HEK293 (cell line): ENCODE measurements around the gene C6orf47.

Source experiments
- CTCF ChIA-PET: fragments of 350-600 bp; formaldehyde crosslinking; extraction: SDS; loops from one replicate; lab custom pipeline; 2021; ENCODE audit warnings: antibody characterized with exemption; lab: Yijun Ruan, JAX
- POLR2A ChIA-PET: fragments of 300-600 bp; formaldehyde crosslinking; extraction: SDS; loops from one replicate; lab custom pipeline; 2020; ENCODE audit warnings: antibody characterized with exemption, inconsistent platforms; lab: Yijun Ruan, JAX
- H3K27ac ChIP-seq: fragments of 200-500 bp; sonication (Bioruptor generic); 2 replicates; pipeline ENCODE4 v1.5.1; 2014; ENCODE audit warnings: low read depth, low read length, control low read depth, inconsistent platforms; ENCODE audit errors: extremely low read depth
- H3K36me3 ChIP-seq, 2 experiments: fragments of 200-500 bp in 1 of 2; sonication (Bioruptor generic) in 1 of 2; 1 replicate in 1 of 2; 2 replicates in 1 of 2; pipeline ENCODE4 v1.5.1; 2014 to 2017; ENCODE audit warnings: inconsistent platforms in 2 of 2, low read length in 2 of 2; ENCODE audit not compliant: control insufficient read depth in 2 of 2, insufficient read depth in 1 of 2
- H3K4me1 ChIP-seq: fragments of 200-500 bp; sonication (Bioruptor generic); 2 replicates; pipeline ENCODE4 v1.5.1; 2014; ENCODE audit warnings: mild to moderate bottlenecking, low read length, inconsistent platforms; ENCODE audit not compliant: control insufficient read depth, insufficient read depth
- H3K4me3 ChIP-seq: 2 replicates; pipeline ENCODE4 v1.5.1; 2011; ENCODE audit warnings: low read depth, mild to moderate bottlenecking, control low read depth, low read length, moderate library complexity
- H3K9me3 ChIP-seq: fragments of 200-500 bp; sonication (Bioruptor generic); 2 replicates; pipeline ENCODE4 v1.5.1; 2014; ENCODE audit warnings: low read depth, low read length, inconsistent platforms; ENCODE audit not compliant: control insufficient read depth, insufficient read depth
- GLI4 ChIP-seq: fragments of 450-650 bp; formaldehyde crosslinking; IDR thresholded peaks from 2 replicates; pipeline ENCODE4 v1.5.1; 2016; ENCODE audit warnings: missing biosample characterization, missing genetic modification characterization
- GLIS1 ChIP-seq: fragments of 450-650 bp; formaldehyde crosslinking; IDR thresholded peaks from 2 replicates; pipeline ENCODE4 v1.5.1; 2016; ENCODE audit warnings: missing biosample characterization, missing genetic modification characterization
- INSM2 ChIP-seq: fragments of 450-650 bp; formaldehyde crosslinking; IDR thresholded peaks from 2 replicates; pipeline ENCODE4 v1.5.1; 2016; ENCODE audit warnings: missing biosample characterization, missing genetic modification characterization
- OSR2 ChIP-seq: fragments of 450-650 bp; formaldehyde crosslinking; IDR thresholded peaks from 2 replicates; pipeline ENCODE4 v1.5.1; 2016; ENCODE audit warnings: missing biosample characterization, missing genetic modification characterization
- OVOL3 ChIP-seq: fragments of 450-650 bp; formaldehyde crosslinking; IDR thresholded peaks from 2 replicates; pipeline ENCODE4 v1.5.1; 2016; ENCODE audit warnings: missing biosample characterization, missing genetic modification characterization
- ZBTB1 ChIP-seq: fragments of 450-650 bp; formaldehyde crosslinking; IDR thresholded peaks from 2 replicates; pipeline ENCODE4 v1.5.1; 2016; ENCODE audit warnings: missing biosample characterization, missing genetic modification characterization
- ZBTB17 ChIP-seq: fragments of 450-650 bp; formaldehyde crosslinking; IDR thresholded peaks from 2 replicates; pipeline ENCODE4 v1.5.1; 2016; ENCODE audit warnings: missing biosample characterization, missing genetic modification characterization
- ZBTB7A ChIP-seq: fragments of 450-650 bp; formaldehyde crosslinking; IDR thresholded peaks from 2 replicates; pipeline ENCODE4 v1.5.1; 2016; ENCODE audit warnings: low read depth, missing biosample characterization, missing genetic modification characterization
- ZBTB8A ChIP-seq: fragments of 450-650 bp; formaldehyde crosslinking; IDR thresholded peaks from 2 replicates; pipeline ENCODE4 v1.5.1; 2016; ENCODE audit warnings: missing biosample characterization, missing genetic modification characterization
- ZNF155 ChIP-seq: fragments of 450-650 bp; formaldehyde crosslinking; IDR thresholded peaks from 2 replicates; pipeline ENCODE4 v1.5.1; 2016; ENCODE audit warnings: missing biosample characterization, missing genetic modification characterization
- ZNF18 ChIP-seq: fragments of 450-650 bp; formaldehyde crosslinking; IDR thresholded peaks from 2 replicates; pipeline ENCODE4 v1.5.1; 2016; ENCODE audit warnings: missing biosample characterization, missing genetic modification characterization
- ZNF211 ChIP-seq: fragments of 450-650 bp; formaldehyde crosslinking; IDR thresholded peaks from 2 replicates; pipeline ENCODE4 v1.5.1; 2016; ENCODE audit warnings: low read depth, missing biosample characterization, missing genetic modification characterization
- ZNF302 ChIP-seq: fragments of 450-650 bp; formaldehyde crosslinking; IDR thresholded peaks from 2 replicates; pipeline ENCODE4 v1.5.1; 2016; ENCODE audit warnings: missing biosample characterization, missing genetic modification characterization, low read depth
- ZNF335 ChIP-seq: fragments of 450-650 bp; formaldehyde crosslinking; conservative IDR thresholded peaks from 2 replicates; pipeline ENCODE4 v1.5.1; 2016; ENCODE audit warnings: missing biosample characterization, missing genetic modification characterization
- ZNF362 ChIP-seq: fragments of 450-650 bp; formaldehyde crosslinking; IDR thresholded peaks from 2 replicates; pipeline ENCODE4 v1.5.1; 2016; ENCODE audit warnings: missing biosample characterization, missing genetic modification characterization
- ZNF501 ChIP-seq: fragments of 450-650 bp; formaldehyde crosslinking; IDR thresholded peaks from 2 replicates; pipeline ENCODE4 v1.5.1; 2016; ENCODE audit warnings: missing biosample characterization, missing genetic modification characterization
- ZNF514 ChIP-seq: fragments of 450-650 bp; formaldehyde crosslinking; IDR thresholded peaks from 2 replicates; pipeline ENCODE4 v1.5.1; 2016; ENCODE audit warnings: missing biosample characterization, missing genetic modification characterization
- ZNF623 ChIP-seq: fragments of 450-650 bp; formaldehyde crosslinking; IDR thresholded peaks from 2 replicates; pipeline ENCODE4 v1.5.1; 2016; ENCODE audit warnings: missing biosample characterization, missing genetic modification characterization
- ZNF677 ChIP-seq: fragments of 450-650 bp; IDR thresholded peaks from 2 replicates; pipeline ENCODE4 v1.5.0; 2018; ENCODE audit warnings: missing biosample characterization, mild to moderate bottlenecking, missing genetic modification characterization, moderate library complexity
- ZNF768 ChIP-seq: fragments of 450-650 bp; formaldehyde crosslinking; IDR thresholded peaks from 2 replicates; pipeline ENCODE4 v1.5.1; 2018; ENCODE audit warnings: missing biosample characterization, mild to moderate bottlenecking, missing genetic modification characterization
- ZSCAN16 ChIP-seq: fragments of 450-650 bp; formaldehyde crosslinking; IDR thresholded peaks from 2 replicates; pipeline ENCODE4 v1.5.1; 2016; ENCODE audit warnings: missing biosample characterization, missing genetic modification characterization
- ZSCAN5A ChIP-seq: fragments of 450-650 bp; formaldehyde crosslinking; IDR thresholded peaks from 2 replicates; pipeline ENCODE4 v1.5.1; 2016; ENCODE audit warnings: missing biosample characterization, missing genetic modification characterization

Gene C6orf47

GRCh38 chr6:31706599-31706998, 46.0 kb upstream of the C6orf47 start, which contains the start of gene LY6G6F:
Gene LY6G6F, plus strand, starts transcription at chr6:31706866. Its CDS starts 41 bp downstream, at chr6:31706907.
- no peaks in the 10 kb centered on the region for H3K9me3 ChIP-seq
- CTCF ChIA-PET = interaction anchor here (0.7 to 1.2 kb wide), 2 partner anchors 63 to 246 kb away, joined by 3 to 4 read pairs; no protein-coding TSS in a partner anchor
- H3K4me3 ChIP-seq = no peak within 1 kb of the TSS
- H3K4me1 ChIP-seq = no peaks in the 10 kb centered on the region
- no peak within 1 kb of the TSS for H3K27ac ChIP-seq
- no peaks in the 10 kb centered on the region for H3K36me3 ChIP-seq
- POLR2A ChIA-PET = interaction anchor here (0.6 to 1.6 kb wide), 5 partner anchors 22 to 121 kb away, joined by 3 to 6 read pairs (median 5); partner anchors contain the start of genes CLIC1, DDAH2 and HSPA1B
- TF ChIP-seq ZNF302 (tag by site-specific recombination) = no peak
- TF ChIP-seq GLI4 (tag by site-specific recombination) = no peak
- TF ChIP-seq ZNF335 = no peak

- H3K36me3 ChIP-seq = peaks cover 0 to 1% of the 10 kb centered on the region in 2 experiments; a peak in 1 of 3 replicates
- no peak overlapping the region for H3K27ac ChIP-seq
- no peak overlapping the region for H3K4me3 ChIP-seq
- no peaks in the 10 kb centered on the region for H3K9me3 ChIP-seq
- POLR2A ChIA-PET = interaction anchor here (0.6 to 1.6 kb wide), 5 partner anchors 21 to 121 kb away, joined by 3 to 6 read pairs (median 4); partner anchors contain the start of genes CLIC1 and HSPA1B
- CTCF ChIA-PET = interaction anchor here (0.7 to 1.2 kb wide), 2 partner anchors 64 to 246 kb away, joined by 3 to 4 read pairs; no protein-coding TSS in a partner anchor
- no peaks in the 10 kb centered on the region for H3K4me1 ChIP-seq
- TF ChIP-seq ZSCAN5A (tag by site-specific recombination) (no peak), ZNF211 (tag by site-specific recombination) (no peak), INSM2 (tag by site-specific recombination) (no peak)
Measured at GRCh38 chr6:31705931-31706330, 45.4 kb upstream of the C6orf47 start.

- CTCF ChIA-PET = interaction anchor here (0.5 to 1.2 kb wide), 9 partner anchors 8 to 129 kb away, joined by 3 to 4 read pairs (median 3); no protein-coding TSS in a partner anchor
- H3K9me3 ChIP-seq = no peaks in the 10 kb centered on the region
- H3K4me3 ChIP-seq = peak within 1 kb of the TSS; percentile 63
- H3K27ac ChIP-seq = peak within 1 kb of the TSS; percentile 62
- POLR2A ChIA-PET = interaction anchor here (0.6 to 2.8 kb wide), 34 partner anchors 9 to 1829 kb away, joined by 3 to 30 read pairs (median 6); partner anchors contain the start of genes ATP6V1G2, BAG6, C6orf47 and CLIC1
- peaks cover 4 to 8% of the 10 kb centered on the region in 2 experiments; a peak in 2 of 3 replicates for H3K36me3 ChIP-seq
- H3K4me1 ChIP-seq = no peaks in the 10 kb centered on the region
- TF ChIP-seq ZNF155 (tag by site-specific recombination) (no peak), GLIS1 (peak; percentile 7; the same call in 1 of the 2 replicates), ZNF514 (tag by site-specific recombination) (no peak), ZNF18 (no peak), ZNF768 (tag by site-specific recombination) (no peak), ZNF623 (tag by site-specific recombination) (no peak), ZBTB8A (tag by site-specific recombination) (0 out of 2 replicates have a peak, but pooled peaks have one; percentile 30), ZBTB1 (tag by site-specific recombination) (no peak), OSR2 (tag by site-specific recombination) (peak; percentile 36), ZNF362 (tag by site-specific recombination) (no peak), ZBTB17 (tag by site-specific recombination) (peak; percentile 96), ZNF501 (tag by site-specific recombination) (peak; percentile 79; the same call in 1 of the 2 replicates), ZBTB7A (tag by site-specific recombination) (no peak), ZNF677 (no peak), ZSCAN16 (tag by site-specific recombination) (no peak), OVOL3 (tag by site-specific recombination) (peak; percentile 29; the same call in 1 of the 2 replicates)
Measured at GRCh38 chr6:31702819-31703716, 42.5 kb upstream of the C6orf47 start, which contains the start of gene ABHD16A. Gene ABHD16A, minus strand, starts transcription at chr6:31703324. Its CDS starts 43 bp downstream, at chr6:31703281.
